ENCODE measurements around the gene TGM3.
"Not testable (repeated sequence)": the region's sequence is repeated elsewhere in the genome, so short reads cannot be mapped to it uniquely, and the experiment has no call there.

Gene TGM3

GRCh38 chr20:2295886-2296515 is at the start of gene TGM3:
Gene TGM3 (plus strand): TSS chr20:2296001. CDS start chr20:2296064, 63 bp downstream.
- no peak for DNase-seq (ENCODE audit: low spot score)

GRCh38 chr20:2246069-2246491 is 49.7 kb upstream of the TGM3 start:
- no peak for DNase-seq (ENCODE audit: low spot score)

DNA sequence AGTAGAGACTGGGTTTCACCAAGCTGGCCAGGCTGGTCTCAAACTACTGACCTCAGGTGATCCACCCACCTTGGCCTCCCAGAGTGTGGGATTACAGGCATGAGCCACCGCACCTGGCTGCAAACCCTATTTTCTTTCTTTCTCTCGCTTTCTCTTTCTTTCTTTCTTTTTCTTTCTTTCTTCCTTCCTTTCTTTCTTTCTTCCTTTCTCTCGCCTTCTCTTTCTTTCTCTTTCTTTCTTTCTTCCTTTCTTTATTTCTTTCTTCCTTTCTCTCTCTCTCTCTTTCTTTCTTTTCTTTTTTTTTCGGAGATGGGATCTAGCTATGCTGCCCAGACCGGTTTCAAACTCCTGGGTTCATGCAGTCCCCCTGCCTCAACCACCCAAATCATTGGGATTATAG is 47.0 kb upstream of the TGM3 start:
- no peak for DNase-seq (ENCODE audit: low spot score)

DNA sequence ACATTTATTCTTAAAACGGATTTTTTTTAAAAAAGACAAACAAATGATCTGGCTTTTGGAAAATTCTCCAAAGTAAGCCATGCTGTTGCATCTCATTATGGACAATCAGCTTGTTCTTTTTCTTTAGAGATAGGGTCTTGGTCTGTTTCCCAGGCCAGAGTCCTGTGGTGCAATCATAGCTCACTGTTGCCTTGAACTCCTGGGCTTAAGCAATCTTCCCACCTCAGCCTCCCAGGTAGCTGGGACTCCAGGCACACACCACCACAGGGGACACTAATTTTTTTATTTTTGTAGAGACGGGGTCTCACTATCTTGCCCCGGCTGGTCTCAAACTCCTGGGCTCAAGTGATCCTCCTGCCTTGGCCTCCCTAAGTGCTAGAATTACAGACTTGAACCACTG is 45.9 kb upstream of the TGM3 start:
- no peak for DNase-seq (ENCODE audit: low spot score)

- no peak for DNase-seq (ENCODE audit: low spot score)
These were observed 43.3 kb upstream of the TGM3 start for GRCh38 chr20:2252419-2252997.

DNA sequence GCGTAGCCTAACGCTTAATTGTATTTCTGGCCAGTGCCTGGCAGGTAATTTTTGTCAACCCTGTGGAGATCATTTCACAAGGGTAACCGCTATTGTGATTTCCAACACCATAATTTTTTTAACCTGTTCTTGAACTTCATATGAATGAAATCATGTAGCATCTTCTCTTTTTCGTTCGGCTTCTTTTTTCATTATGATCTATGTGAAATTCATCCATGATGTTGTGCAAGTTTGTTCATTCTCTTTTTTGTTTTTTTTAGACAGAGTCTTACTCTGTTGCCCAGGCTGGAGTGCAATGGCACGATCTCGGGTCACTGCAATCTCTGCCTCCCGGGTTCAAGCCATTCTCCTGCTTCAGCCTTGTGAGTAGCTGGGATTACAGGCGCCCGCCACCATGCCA is 42.5 kb upstream of the TGM3 start:
- DNase-seq (ENCODE audit: low spot score) = no peak

- no peak for DNase-seq (ENCODE audit: low spot score)
These were observed 41.5 kb upstream of the TGM3 start for GRCh38 chr20:2254333-2254732.

DNA sequence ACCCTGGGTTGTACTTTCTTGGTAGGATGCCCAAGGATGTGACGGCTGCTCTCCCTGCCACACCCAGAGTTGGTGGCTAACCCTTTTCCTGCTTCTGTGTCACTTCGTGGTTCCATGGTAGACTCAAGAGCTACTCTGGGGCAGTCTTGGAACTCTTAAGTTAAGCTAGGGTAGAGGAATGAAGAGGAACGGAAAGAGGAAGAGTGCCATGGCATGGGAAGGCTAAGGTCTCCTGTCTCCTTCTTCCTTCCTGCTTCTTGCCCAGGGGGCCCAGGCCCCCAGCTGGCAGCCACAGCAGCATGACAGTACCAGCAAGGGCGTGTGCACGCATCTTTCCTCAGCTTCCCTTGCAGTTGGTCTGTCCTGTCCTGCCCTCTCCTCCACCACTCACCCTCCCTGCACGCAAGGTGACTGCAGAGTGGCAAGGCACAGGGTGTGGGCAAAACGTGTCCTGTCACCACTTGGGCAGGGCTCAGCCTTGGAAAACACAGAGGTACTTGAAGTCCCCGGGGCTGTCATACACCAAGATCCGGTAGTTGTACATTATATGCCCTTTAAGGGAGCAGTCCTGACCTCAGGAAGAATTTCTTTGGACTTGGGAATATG is 39.8 kb upstream of the TGM3 start:
- no peak for DNase-seq (ENCODE audit: low spot score)

GRCh38 chr20:2259731-2260130 is 36.1 kb upstream of the TGM3 start:
- DNase-seq (ENCODE audit: low spot score) = no peak

GRCh38 chr20:2260250-2260649 is 35.6 kb upstream of the TGM3 start:
- no peak for DNase-seq (ENCODE audit: low spot score)

GRCh38 chr20:2261046-2261485 is 34.7 kb upstream of the TGM3 start:
- no peak for DNase-seq (ENCODE audit: low spot score)

DNA sequence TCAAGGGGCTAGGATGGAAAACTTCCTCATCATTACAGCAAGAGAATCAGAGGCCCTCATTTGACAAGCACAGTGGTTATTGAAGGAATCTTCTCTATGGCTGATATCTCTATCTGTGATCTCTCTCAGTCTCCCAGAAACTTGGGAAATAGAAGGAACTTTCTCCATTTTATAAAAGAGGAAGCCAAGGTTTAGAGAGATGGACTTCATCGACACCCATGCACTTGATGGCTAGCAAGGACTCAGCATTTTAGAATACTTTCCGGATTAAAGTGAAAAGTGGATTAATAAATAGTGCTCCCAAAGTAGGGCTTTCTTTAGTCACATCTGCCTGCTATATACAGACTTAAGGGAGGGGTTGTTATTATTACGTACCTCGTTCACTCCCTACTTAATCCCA is 34.2 kb upstream of the TGM3 start:
- no peak for DNase-seq (ENCODE audit: low spot score)

GRCh38 chr20:2264118-2264517 is 31.7 kb upstream of the TGM3 start:
- no peak for DNase-seq (ENCODE audit: low spot score)

DNA sequence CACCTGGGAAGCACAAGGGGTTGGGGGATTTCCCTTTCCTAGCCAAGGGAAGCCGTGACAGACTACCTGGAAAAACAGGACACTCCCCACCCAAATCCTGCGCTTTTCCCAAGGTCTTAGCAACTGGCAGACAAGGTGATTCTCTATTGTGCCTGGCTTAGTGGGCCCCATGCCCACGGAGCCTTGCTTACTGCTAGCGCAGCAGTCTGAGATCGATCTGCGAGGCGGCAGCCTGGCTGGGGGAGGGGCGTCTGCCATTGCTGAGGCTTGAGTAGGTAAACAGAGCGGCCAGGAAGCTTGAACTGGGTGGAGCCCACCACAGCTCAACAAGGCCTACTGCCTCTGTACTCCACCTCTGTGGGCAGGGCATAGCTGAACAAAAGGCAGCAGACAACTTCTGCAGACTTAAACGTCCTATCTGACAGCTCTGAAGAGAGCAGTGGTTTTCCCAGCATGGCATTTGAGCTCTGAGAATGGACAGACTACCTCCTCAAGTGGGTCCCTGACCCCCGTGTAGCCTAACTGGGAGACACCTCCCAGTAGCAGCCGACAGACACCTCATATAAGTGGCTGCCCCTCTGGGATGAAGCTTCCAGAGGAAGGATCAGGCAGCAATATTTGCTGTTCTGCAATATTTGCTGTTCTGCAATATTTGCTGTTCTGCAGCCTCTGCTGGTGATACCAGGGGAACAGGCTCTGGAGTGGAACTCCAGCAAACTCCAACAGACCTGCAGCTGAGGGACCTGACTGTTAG is 31.0 kb upstream of the TGM3 start:
- not testable (repeated sequence) for DNase-seq (ENCODE audit: low spot score)

GRCh38 chr20:2273634-2274302 is 22.0 kb upstream of the TGM3 start:
- no peak for DNase-seq (ENCODE audit: low spot score)

GRCh38 chr20:2276015-2276414 is 19.8 kb upstream of the TGM3 start:
- no peak for DNase-seq (ENCODE audit: low spot score)

DNA sequence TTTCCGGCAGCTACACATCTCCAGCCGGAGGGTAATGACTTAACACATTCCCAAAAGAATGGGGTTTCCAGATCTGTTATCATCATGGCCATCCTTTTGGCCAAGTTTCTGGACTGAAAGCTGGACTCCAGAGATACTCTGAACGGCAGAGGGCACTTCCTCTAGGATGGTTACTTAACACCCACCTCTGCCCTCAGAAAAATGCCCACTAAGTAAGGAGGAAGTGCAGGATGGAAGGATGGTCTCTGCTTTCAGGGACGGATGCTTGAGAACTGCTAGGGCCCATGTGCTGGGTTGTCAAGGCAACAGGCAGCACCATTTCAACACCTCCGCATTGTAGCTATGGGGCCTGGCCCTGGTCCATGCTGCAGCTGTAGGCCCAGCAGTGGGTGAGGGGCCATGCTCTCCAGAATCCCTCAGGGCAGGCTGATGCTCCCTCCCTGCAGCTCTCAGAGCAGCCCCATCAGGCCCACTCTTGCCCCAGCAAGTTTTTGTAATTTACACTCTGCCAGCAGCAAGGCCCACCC is 16.5 kb upstream of the TGM3 start:
- no peak for DNase-seq (ENCODE audit: low spot score)

GRCh38 chr20:2280082-2280481 is 15.7 kb upstream of the TGM3 start:
- DNase-seq (ENCODE audit: low spot score) = no peak

GRCh38 chr20:2281563-2281962 is 14.2 kb upstream of the TGM3 start:
- DNase-seq (ENCODE audit: low spot score) = no peak

- no peak for DNase-seq (ENCODE audit: low spot score)
These were observed 13.6 kb upstream of the TGM3 start for GRCh38 chr20:2282181-2282580.

DNA sequence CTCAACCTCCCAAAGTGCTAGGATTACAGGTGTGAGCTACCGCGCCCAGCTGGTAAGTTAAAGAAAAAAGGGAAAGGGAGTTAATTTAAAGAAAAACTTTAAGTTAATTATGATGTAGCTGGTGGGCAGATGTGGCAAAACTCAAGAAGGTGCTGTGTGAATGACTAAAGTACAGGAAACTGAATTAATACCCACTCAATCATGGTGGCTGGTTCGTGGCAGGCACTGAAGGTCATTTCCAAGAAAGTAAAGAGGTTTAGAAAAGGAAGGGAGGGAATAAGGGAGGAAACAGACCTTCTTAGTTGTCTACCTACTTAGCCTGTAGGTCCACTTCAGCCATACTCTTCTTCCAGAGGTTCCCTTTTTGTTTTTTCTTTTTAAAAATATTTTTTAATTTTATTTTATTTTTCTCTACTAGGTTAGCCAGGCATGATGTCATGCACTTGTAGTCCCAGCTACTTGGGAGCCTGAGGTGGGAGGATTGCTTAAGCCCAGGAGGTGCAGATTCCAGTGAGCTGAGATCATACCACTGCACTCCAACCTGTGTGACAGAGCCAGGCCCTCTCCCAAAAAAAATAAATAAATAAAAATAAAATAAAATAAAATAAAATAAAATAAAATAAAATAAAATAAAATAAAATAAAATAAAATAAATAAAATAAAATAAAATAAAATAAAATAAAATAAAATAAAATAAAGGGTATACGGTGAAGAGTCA is 11.9 kb upstream of the TGM3 start:
- no peak for DNase-seq (ENCODE audit: low spot score)

- no peak for DNase-seq (ENCODE audit: low spot score)
These were observed 10.6 kb upstream of the TGM3 start for GRCh38 chr20:2285193-2285592.
